Measurements from ENCODE around the gene SYT1.

SYT1 gene

GRCh38 chr12:78968226-78968625 lies 103.7 kb downstream of the SYT1 start:
- no peak for DNase-seq (ENCODE audit: extremely low spot score)
- CTCF ChIA-PET, result interaction anchor here (1.1 kb wide), 1 partner anchor 9 kb away, joined by 3 read pairs; no protein-coding TSS in a partner anchor
- TF ChIP-seq CTCF (IDR thresholded peaks at IDR 0.05; ENCODE audit: control extremely low read depth, extremely low read depth, low read depth, missing control alignments), result no peak
- POLR2A ChIA-PET, result no interaction called here

- no peak for TF ChIP-seq CTCF (IDR thresholded peaks at IDR 0.05; ENCODE audit: control extremely low read depth, extremely low read depth, low read depth, missing control alignments)
- ChIA-PET POLR2A (no interaction called here), CTCF (interaction anchor here (1.9 kb wide), 1 partner anchor 9 kb away, joined by 7 read pairs; no protein-coding TSS in a partner anchor)
- DNase-seq (ENCODE audit: extremely low spot score), result no peak
Measured at GRCh38 chr12:78970041-78970440, 105.5 kb downstream of the SYT1 start.

- TF ChIP-seq CTCF (IDR thresholded peaks at IDR 0.05; ENCODE audit: control extremely low read depth, extremely low read depth, low read depth, missing control alignments), result no peak
- ChIA-PET POLR2A (no interaction called here), CTCF (no interaction called here)
- DNase-seq (ENCODE audit: extremely low spot score), result no peak
Measured at GRCh38 chr12:78977304-78977867, 112.8 kb downstream of the SYT1 start.

- ChIA-PET CTCF (interaction anchor here (1.5 to 2.1 kb wide), 2 partner anchors 13 to 26 kb away, joined by 4 to 5 read pairs; no protein-coding TSS in a partner anchor), POLR2A (no interaction called here)
- DNase-seq (ENCODE audit: extremely low spot score), result no peak
- TF ChIP-seq CTCF (IDR thresholded peaks at IDR 0.05; ENCODE audit: control extremely low read depth, extremely low read depth, low read depth, missing control alignments), result no peak
Measured at GRCh38 chr12:78994168-78994791, 129.7 kb downstream of the SYT1 start.

- CTCF ChIA-PET, result no interaction called here
- DNase-seq (ENCODE audit: extremely low spot score), result no peak
- POLR2A ChIA-PET, result no interaction called here
Measured at GRCh38 chr12:79000501-79000900, 135.9 kb downstream of the SYT1 start.

GRCh38 chr12:79001404-79001803 lies 136.8 kb downstream of the SYT1 start:
- CTCF ChIA-PET, result no interaction called here
- POLR2A ChIA-PET, result no interaction called here
- DNase-seq (ENCODE audit: extremely low spot score), result no peak
- TF ChIP-seq CTCF (IDR thresholded peaks at IDR 0.05; ENCODE audit: control extremely low read depth, extremely low read depth, low read depth, missing control alignments), result no peak

More at GRCh38 chr12:79000501-79000900, 135.9 kb downstream of the SYT1 start:
- no peak for TF ChIP-seq CTCF (IDR thresholded peaks at IDR 0.05; ENCODE audit: control extremely low read depth, extremely low read depth, low read depth, missing control alignments)
